ENCODE measurements around the gene PRSS23.

The PRSS23 gene

GRCh38 chr11:86790867-86791849 is 9.2 kb upstream of the PRSS23 start:
- no peak for DNase-seq

- no peak for DNase-seq
These were observed 8.2 kb upstream of the PRSS23 start for GRCh38 chr11:86792150-86792549.

DNA sequence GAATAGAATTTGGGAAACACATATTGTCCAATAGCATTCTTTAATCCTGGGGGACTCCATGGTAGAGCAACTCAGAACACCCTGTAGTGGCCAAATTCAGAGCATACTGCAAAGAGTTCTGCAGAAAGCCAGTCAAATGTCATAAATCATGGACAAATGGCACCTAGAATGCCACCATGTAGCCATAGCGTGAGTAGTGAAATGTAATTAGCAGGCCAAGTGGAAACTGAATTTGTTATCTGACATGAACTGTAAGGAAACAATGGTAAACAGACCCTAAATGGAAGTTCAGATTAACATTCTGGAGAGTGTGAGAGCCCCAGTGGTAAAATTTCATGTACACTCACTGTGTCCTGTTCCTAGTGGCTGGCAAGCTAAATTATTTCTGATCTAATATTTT is 7.0 kb upstream of the PRSS23 start:
- DNase-seq = no peak

- no peak for DNase-seq
These were observed 4.8 kb upstream of the PRSS23 start for GRCh38 chr11:86795511-86795910.

- DNase-seq = no peak
These were observed 4.4 kb upstream of the PRSS23 start for GRCh38 chr11:86795949-86796348.

DNA sequence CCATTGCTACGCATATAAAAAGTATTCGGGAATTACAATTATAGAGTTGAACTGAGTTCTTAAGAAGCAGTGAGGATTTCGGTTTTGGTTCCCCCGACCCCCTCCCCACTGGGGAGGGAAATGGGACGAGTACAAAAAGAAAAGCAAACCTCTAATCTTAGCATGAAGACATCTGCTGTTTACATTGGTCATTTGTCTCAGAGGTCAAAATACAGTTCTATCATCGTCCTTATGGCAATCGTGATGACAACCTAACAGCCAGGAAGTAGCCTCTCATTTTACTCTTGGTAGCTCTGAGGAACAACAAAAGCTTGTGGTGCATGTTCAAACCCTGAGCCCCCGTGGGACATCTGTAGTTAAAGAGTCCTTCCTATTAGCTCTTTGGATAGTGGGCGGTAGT is 3.2 kb upstream of the PRSS23 start:
- no peak for DNase-seq

GRCh38 chr11:86798988-86799387 is 1.4 kb upstream of the PRSS23 start:
- no peak for DNase-seq

- DNase-seq = no peak
These were observed 664 bp upstream of the PRSS23 start for GRCh38 chr11:86799680-86800075.

- DNase-seq = no peak
These were observed 574 bp downstream of the PRSS23 start for GRCh38 chr11:86800960-86801272.

DNA sequence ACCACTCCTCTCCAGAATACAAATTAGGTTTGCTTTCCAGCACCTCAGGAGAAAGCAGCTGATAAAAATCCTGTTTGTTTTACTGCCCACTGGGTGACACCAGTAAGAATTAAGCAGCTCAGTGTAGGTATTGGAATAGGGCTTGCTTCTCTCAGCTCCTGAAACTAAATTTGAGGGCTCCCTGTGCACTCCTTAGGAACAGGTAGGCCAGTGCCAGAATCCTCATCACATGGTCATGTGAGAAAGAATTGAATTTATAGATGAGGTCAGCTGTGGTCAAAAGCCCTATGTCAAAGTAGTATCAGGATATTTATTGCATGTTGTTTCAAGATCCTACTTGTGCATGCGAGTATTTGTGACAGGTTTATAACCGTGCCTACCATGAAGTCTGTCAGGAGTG is 1.0 kb downstream of the PRSS23 start:
- no peak for DNase-seq

DNA sequence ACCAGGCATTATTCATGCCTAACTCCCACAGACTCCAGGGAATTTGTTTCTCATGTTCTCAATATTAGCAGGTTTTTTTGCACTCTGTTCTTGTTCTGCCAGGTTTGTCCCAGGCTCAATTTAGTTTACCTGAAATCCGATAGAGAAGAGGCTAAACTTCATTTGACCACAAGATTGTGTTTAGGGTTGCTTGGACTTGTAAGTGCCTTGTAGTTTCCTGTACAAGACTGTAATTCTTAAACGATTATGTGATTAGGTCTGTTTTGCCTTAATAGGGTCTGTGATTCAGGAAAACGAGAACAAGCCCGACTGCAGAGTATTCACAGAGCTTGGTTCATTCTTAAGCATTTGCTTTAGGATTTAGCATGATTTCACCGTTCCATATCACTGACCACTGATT is 1.8 kb downstream of the PRSS23 start:
- DNase-seq = no peak

DNA sequence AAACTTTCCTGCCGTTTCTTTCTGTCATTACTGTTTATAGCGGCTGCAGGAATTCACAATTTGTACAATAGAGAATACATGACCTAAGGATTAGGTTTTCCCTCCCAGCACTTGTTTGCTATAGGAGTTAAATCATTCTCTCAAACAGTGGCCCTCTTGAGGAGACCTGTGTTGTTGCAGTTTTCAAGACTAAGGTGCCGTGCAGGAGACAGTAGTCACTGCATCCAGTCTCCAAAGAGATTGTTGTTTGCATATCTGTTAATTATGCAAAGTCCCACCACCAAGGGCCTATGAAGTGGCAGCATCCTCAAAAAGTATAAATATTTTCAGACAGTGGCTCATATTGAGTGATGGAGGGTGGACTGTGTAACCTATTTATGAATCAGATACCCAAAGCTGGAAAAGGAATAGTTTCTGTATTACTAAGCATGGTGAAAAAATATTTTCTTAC is 2.3 kb downstream of the PRSS23 start:
- DNase-seq = no peak

GRCh38 chr11:86803136-86804045 is 3.0 kb downstream of the PRSS23 start:
- DNase-seq = no peak

GRCh38 chr11:86804951-86805350 is 4.6 kb downstream of the PRSS23 start:
- DNase-seq = no peak

DNA sequence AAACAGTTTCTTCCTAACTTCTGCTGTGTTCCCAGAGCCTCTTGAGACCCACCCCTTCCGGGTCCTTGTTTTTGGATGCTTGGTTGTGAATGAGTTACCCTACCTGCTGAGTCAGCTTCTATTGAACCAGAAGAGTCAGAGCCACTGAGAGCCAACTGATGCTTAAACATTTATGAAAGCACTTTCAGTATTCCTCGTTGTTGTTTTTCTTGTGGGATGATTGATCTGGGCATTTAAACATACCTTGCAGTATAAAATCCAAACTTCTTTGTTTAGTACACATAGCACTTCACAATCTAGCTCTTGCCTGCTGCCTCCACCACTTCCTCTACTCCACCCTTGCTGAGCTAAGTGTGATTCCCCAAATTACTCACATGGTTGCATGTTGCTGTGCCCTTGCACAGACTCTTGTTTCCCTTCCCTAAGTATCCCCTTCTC is 5.5 kb downstream of the PRSS23 start:
- no peak for DNase-seq

DNA sequence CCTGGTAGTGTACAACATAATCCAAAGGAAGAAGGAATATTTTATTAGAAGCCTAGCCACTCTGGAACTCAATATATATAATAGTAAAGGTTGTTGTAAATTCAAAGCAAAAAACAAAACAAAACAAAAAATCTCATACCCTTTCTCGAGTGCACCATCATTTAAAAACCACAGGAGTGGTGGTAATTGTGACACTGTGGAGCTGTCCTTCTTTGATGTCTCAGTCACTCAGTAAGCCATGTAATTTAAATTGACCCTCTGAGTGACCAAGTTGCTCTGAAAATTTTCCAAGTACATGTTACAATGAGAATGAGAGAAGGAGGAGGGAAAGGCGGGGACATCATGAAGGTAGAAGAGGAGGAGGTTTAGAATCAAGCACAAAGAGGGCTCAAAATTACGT is 6.6 kb downstream of the PRSS23 start:
- DNase-seq = no peak

DNA sequence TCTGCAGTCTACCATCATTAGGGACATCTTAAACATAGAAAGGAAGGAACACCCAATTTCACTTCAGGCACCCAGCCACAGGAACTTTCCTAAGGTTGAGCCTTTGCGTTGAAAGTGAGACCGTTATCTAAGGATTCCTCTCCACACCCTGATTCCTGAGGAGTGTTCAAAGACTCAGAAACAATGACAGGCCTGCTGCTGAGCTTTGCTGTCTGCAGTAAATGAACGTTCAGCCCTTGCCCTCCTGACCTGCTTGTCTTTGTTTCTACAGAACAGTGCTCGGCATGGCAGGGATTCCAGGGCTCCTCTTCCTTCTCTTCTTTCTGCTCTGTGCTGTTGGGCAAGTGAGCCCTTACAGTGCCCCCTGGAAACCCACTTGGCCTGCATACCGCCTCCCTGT is 7.0 kb downstream of the PRSS23 start:
- no peak for DNase-seq

- no peak for DNase-seq
These were observed 9.2 kb downstream of the PRSS23 start for GRCh38 chr11:86809561-86809960.

DNA sequence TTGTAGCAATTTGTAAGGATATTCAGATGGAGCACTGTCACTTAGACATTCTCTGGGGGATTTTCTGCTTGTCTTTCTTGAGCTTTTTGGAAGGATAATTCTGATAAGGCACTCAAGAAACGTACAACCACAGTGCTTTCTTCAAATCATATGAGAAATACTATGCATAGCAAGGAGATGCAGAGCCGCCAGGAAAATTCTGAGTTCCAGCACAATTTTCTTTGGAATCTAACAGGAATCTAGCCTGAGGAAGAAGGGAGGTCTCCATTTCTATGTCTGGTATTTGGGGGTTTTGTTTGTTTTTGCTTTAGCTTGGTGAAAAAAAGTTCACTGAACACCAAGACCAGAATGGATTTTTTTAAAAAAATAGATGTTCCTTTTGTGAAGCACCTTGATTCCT is 9.9 kb downstream of the PRSS23 start:
- no peak for DNase-seq

- no peak for DNase-seq
These were observed 11.4 kb downstream of the PRSS23 start for GRCh38 chr11:86811637-86812321.

DNA sequence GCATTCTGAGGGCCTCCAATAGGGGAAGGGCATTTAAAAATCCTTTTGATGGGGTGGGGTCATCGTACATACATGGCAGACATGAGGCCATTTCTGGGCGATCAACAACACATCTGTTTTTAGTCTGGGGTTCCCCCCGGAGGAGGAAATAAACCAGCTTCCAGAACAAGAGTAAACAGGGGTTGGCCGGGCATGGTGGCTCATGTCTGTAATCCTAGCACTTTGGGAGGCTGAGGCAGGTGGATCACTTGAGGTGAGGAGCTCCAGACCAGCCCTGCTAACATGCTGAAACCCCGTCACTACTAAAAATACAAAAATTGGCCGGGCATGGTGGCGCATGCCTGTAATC is 12.0 kb downstream of the PRSS23 start:
- no peak for DNase-seq

GRCh38 chr11:86812981-86813380 is 12.6 kb downstream of the PRSS23 start:
- DNase-seq = no peak

DNA sequence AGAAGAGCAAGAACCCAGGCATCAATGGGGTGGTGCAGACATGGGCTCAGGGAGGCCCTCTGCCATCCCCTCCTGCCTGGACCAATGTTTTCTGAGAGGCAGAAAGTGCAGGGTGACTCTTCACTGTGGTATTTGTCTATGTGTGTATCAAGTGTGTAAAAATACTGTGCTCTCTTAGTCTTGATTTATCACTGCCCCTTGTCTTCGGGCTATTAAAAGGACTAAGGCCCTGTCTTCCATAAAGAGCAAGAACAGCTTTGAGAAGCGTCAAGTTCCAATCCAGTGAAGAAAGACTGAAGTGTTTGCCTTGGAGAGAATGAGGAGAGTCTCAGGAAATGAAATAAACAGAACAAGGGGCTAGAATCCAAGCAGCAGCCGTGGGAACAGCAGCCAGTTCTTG is 14.4 kb downstream of the PRSS23 start:
- no peak for DNase-seq

Data from femur (tissue), 1 donor.